ENCODE measurements around the gene DDRGK1. TPM values are rescaled to one million over a fixed set of nuclear protein-coding genes. Genes with fewer than 3 reads are reported as not detected.

Gene DDRGK1
- polyA plus RNA-seq, 4 donors, result 37.1 to 96.9 (median 69.9) TPM

DNA sequence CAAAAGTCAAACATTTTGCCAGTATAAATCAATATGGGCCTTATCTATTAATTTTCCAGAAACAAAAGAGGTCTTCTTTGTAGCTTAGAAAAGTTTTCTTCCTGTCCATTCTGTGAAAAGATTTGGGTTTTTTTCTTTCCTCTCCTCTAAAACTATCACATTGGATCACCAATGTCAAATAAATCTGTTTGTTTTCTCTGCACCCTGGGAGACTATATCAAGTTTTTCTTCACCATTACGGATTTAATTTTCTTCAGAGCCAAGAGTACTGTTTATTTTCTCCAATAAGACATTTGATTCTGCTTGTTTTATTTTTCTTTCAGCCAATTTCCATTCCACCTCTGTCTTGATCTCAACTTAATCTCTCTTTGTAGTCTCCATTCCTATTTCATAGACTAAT is 29.2 kb downstream of the DDRGK1 start:
- H3K36me3 ChIP-seq (ENCODE audit: control insufficient read depth in 3 of 3, insufficient read depth in 2 of 3, low read depth in 1 of 3, low read length in 3 of 3), result peaks cover 0 to 6% (median 0%) of the 10 kb centered on the region in 3 donors
- H3K4me3 ChIP-seq (ENCODE audit: low read depth in 1 of 3, low read length in 3 of 3), result peak overlapping the region in 1 of 3 donors; percentile 99
- no peaks in the 10 kb centered on the region for H3K9me3 ChIP-seq (ENCODE audit: control insufficient read depth in 2 of 2, insufficient read depth in 1 of 2, low read depth in 1 of 2, low read length in 1 of 2)
- no peak for FAIRE-seq
- peak overlapping the region in 1 of 3 donors; percentile 96 for H3K27ac ChIP-seq (ENCODE audit: low read depth in 1 of 3, low read length in 2 of 3)
- peaks cover 0 to 12% (median 0%) of the 10 kb centered on the region in 3 donors for H3K4me1 ChIP-seq (ENCODE audit: control insufficient read depth in 3 of 3, insufficient read depth in 2 of 3, low read depth in 1 of 3, low read length in 2 of 3)
- no peak for DNase-seq
- peaks cover 0 to 14% (median 2%) of the 10 kb centered on the region in 3 donors for H3K27me3 ChIP-seq (ENCODE audit: control insufficient read depth in 3 of 3, insufficient read depth in 3 of 3, low read length in 3 of 3)
- 38 to 57% (median 41%) methylated on average over 1 of the region's 1 CpG for WGBS, 3 donors

DNA sequence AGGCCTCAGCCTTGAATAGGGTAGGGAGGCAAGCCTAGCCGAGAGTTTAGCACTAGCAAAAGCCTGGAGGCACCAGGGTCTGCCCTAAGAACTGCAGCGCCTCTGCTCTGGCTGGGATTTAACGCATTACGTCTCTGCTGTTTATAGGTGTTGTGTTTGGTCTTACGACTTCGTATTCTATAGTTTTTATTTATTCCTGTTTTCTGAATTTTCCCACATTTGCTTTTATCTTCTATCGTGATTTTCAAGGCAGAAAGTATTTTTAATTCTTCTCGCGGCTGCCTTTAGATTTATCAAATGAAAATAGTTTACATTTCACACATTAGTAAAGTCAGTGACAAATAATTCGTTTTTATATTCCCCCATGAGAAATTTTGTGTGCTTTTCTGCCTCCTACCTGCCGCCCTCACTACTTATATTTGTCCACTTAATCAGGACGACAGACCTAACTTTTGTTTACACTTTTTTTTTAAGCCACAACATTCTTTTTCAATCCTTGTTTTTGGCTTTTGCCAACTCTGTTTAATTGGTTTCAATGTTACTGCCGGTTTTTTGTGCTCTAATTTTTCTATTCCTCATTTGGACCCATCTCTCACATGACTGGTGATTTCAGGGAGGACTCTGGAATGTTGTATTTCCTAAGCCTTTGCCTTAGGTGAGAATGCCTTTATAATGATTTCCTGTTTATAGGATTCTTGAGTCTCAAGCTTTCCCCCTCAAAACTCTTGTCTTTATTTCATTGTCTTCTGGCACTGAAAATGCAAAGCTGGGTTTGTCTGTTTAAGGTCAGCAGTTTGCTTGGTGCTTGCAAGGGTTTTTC is 29.8 kb downstream of the DDRGK1 start:
- Histone ChIP-seq H3K4me1 (ENCODE audit: control insufficient read depth in 3 of 3, insufficient read depth in 2 of 3, low read depth in 1 of 3, low read length in 2 of 3) (peaks cover 0 to 12% (median 0%) of the 10 kb centered on the region in 3 donors), H3K4me3 (ENCODE audit: low read depth in 1 of 3, low read length in 3 of 3) (peak overlapping the region; percentile 75 to 99 (median 79)), H3K27me3 (ENCODE audit: control insufficient read depth in 3 of 3, insufficient read depth in 3 of 3, low read length in 3 of 3) (peaks cover 0 to 14% (median 2%) of the 10 kb centered on the region in 3 donors), H3K27ac (ENCODE audit: low read depth in 1 of 3, low read length in 2 of 3) (peak overlapping the region; percentile 77 to 96 (median 88)), H3K9me3 (ENCODE audit: control insufficient read depth in 2 of 2, insufficient read depth in 1 of 2, low read depth in 1 of 2, low read length in 1 of 2) (no peaks in the 10 kb centered on the region), H3K36me3 (ENCODE audit: control insufficient read depth in 3 of 3, insufficient read depth in 2 of 3, low read depth in 1 of 3, low read length in 3 of 3) (peaks cover 0 to 4% (median 0%) of the 10 kb centered on the region in 3 donors)
- DNase-seq, result peak in 1 of 2 donors; percentile 50
- FAIRE-seq, result no peak
- 14 to 20% (median 18%) methylated on average over 13 of the region's 13 CpGs for WGBS, 3 donors

DNA sequence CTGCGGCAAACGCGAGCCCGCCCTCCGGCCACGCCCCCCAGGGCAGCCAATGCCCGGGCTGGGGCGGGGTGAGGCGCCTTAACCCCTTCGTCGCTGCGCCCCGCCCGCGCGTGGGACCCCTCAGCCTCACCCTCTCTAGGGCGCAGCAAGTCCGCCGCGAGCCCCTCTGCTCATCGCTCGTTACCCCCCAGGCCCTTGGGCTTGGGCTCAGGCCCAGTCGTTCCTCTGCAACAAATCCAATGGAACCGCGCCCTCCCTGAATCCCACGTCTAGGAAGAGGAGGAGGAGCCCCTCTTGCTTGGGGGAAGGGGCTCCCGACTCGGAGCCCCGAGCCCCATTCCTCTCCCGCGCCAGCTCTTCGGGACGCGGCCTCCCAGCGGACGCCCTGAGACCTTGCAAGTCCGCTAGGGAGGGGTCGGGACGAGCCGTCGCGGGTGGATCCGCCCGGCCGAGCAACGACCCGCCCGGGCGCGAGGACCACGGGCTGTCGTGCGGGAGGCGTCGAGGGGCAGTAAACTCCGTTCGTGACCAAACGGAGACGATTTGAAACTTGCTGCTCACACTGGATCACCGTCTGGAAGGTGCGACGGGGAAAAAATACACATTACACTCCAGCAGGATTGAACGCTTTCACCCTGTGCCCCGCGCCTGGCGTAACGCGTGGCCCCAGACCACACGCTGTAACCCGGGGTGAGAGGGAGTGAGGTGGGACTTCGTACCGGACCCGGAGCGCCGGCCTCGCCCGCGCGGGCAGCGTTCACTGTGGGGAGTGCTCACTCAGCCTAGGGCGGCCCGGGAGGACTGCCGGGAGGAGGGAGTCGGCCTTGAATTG is 30.7 kb downstream of the DDRGK1 start:
- H3K9me3 ChIP-seq (ENCODE audit: control insufficient read depth in 2 of 2, insufficient read depth in 1 of 2, low read depth in 1 of 2, low read length in 1 of 2), result no peaks in the 10 kb centered on the region
- peak overlapping the region; percentile 75 to 99 (median 79) for H3K4me3 ChIP-seq (ENCODE audit: low read depth in 1 of 3, low read length in 3 of 3)
- 0 to 1% (median 1%) methylated on average over 66 to 84 of the region's 84 CpGs for WGBS, 3 donors
- H3K4me1 ChIP-seq (ENCODE audit: control insufficient read depth in 3 of 3, insufficient read depth in 2 of 3, low read depth in 1 of 3, low read length in 2 of 3), result peaks cover 0 to 18% (median 0%) of the 10 kb centered on the region in 3 donors
- peaks cover 0 to 14% (median 2%) of the 10 kb centered on the region in 3 donors for H3K27me3 ChIP-seq (ENCODE audit: control insufficient read depth in 3 of 3, insufficient read depth in 3 of 3, low read length in 3 of 3)
- FAIRE-seq, result no peak
- peak overlapping the region; percentile 77 to 96 (median 88) for H3K27ac ChIP-seq (ENCODE audit: low read depth in 1 of 3, low read length in 2 of 3)
- H3K36me3 ChIP-seq (ENCODE audit: control insufficient read depth in 3 of 3, insufficient read depth in 2 of 3, low read depth in 1 of 3, low read length in 3 of 3), result peaks cover 0 to 4% (median 0%) of the 10 kb centered on the region in 3 donors
- DNase-seq, result peak; percentile 86 to 95

DNA sequence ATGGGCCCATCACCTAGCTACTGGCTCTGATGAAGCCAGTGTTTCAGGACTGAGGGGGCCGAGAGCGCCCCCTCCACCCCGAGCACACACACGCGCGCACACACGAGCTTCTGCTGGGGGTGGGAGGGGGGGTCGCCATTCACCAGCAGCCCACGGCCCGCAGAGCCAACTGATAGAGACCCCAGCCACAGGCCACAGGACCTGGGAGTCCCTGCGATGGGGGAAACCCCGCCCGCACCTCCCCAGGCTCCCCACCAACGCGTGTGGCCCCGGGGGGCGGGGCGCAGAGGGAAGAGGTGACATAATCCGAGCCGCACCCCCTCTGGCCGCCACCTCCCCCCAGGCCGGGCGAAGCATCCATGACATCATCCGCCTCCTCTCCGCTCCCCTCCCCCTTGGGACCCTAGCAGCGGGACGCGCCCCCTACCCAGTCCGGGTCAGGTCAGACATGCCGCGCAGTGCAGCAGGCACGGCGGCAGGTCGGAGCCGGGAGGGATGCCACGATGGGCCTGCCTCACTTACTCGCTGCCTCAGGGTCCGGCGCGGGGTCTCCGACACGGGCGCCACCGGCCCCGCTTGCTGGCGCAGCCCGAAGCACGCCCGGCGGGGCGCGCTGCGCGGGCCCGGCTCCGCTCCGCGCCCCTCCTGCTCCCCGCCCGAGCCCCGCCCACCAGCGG is 31.4 kb downstream of the DDRGK1 start, which contains the start of gene LZTS3:
TSS of gene LZTS3 (minus strand) at position 617 of the 677 bp plus-strand sequence. CDS start 6,386 bp downstream, outside the sequence.
- peaks cover 0 to 4% (median 0%) of the 10 kb centered on the region in 3 donors for H3K36me3 ChIP-seq (ENCODE audit: control insufficient read depth in 3 of 3, insufficient read depth in 2 of 3, low read depth in 1 of 3, low read length in 3 of 3)
- H3K4me1 ChIP-seq (ENCODE audit: control insufficient read depth in 3 of 3, insufficient read depth in 2 of 3, low read depth in 1 of 3, low read length in 2 of 3), result peaks cover 0 to 22% (median 0%) of the 10 kb centered on the region in 3 donors
- H3K9me3 ChIP-seq (ENCODE audit: control insufficient read depth in 2 of 2, insufficient read depth in 1 of 2, low read depth in 1 of 2, low read length in 1 of 2), result no peaks in the 10 kb centered on the region
- H3K4me3 ChIP-seq (ENCODE audit: low read depth in 1 of 3, low read length in 3 of 3), result peak within 1 kb of the TSS; percentile 75 to 99 (median 79)
- no peak for FAIRE-seq
- 0 to 1% (median 1%) methylated on average over 22 to 62 of the region's 62 CpGs for WGBS, 3 donors
- H3K27ac ChIP-seq (ENCODE audit: low read depth in 1 of 3, low read length in 2 of 3), result peak within 1 kb of the TSS; percentile 77 to 96 (median 88)
- peak; percentile 47 to 85 for DNase-seq
- H3K27me3 ChIP-seq (ENCODE audit: control insufficient read depth in 3 of 3, insufficient read depth in 3 of 3, low read length in 3 of 3), result peaks cover 0 to 14% (median 2%) of the 10 kb centered on the region in 3 donors

DNA sequence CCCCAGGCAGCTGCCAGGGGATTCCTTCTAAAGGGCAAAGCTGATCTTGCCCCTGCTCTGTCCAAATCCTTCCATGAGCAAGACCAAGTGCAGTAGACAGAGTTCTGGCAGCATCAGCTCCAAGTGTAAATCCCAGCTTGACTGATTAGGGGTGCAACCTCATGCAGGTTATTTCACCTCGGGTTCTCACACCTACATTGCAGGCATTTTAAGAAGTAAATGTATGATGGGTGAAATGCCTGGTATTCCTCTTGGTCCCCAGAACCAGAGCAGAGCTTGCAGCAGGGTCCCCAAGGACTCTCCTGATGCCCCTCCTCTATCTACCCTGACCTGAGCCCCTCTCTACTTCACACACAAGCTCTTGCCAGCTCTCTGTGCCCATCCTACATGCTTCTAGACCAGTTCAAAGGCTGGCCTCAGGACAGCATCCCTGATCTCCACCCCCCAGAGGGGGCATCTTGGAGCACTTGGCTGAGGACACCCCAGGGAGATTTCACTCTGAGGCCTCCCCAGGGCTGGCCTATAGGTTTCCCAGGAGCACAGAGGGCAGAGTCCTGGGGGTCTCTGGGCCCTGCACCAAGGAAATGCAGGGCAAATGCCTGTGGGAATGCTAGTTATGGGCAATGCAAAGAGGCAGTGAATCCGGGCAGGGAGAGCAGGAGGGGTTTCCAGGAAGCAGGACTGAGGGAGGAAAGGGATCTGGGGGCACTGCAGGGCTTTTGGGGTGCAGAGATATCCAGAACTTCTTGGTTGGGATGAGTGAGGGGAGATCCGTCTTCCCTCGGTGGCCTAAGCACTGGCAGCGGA is 32.2 kb downstream of the DDRGK1 start:
- Histone ChIP-seq H3K36me3 (ENCODE audit: control insufficient read depth in 3 of 3, insufficient read depth in 2 of 3, low read depth in 1 of 3, low read length in 3 of 3) (peaks cover 0 to 4% (median 0%) of the 10 kb centered on the region in 3 donors), H3K27me3 (ENCODE audit: control insufficient read depth in 3 of 3, insufficient read depth in 3 of 3, low read length in 3 of 3) (peaks cover 0 to 14% (median 2%) of the 10 kb centered on the region in 3 donors), H3K4me1 (ENCODE audit: control insufficient read depth in 3 of 3, insufficient read depth in 2 of 3, low read depth in 1 of 3, low read length in 2 of 3) (peaks cover 0 to 22% (median 0%) of the 10 kb centered on the region in 3 donors), H3K9me3 (ENCODE audit: control insufficient read depth in 2 of 2, insufficient read depth in 1 of 2, low read depth in 1 of 2, low read length in 1 of 2) (no peaks in the 10 kb centered on the region), H3K27ac (ENCODE audit: low read depth in 1 of 3, low read length in 2 of 3) (no peak overlapping the region), H3K4me3 (ENCODE audit: low read depth in 1 of 3, low read length in 3 of 3) (peak overlapping the region in 2 of 3 donors; percentile 75 to 99)
- FAIRE-seq (no peak), DNase-seq (no peak)
- 32 to 38% (median 36%) methylated on average over 5 of the region's 5 CpGs for WGBS, 3 donors

DNA sequence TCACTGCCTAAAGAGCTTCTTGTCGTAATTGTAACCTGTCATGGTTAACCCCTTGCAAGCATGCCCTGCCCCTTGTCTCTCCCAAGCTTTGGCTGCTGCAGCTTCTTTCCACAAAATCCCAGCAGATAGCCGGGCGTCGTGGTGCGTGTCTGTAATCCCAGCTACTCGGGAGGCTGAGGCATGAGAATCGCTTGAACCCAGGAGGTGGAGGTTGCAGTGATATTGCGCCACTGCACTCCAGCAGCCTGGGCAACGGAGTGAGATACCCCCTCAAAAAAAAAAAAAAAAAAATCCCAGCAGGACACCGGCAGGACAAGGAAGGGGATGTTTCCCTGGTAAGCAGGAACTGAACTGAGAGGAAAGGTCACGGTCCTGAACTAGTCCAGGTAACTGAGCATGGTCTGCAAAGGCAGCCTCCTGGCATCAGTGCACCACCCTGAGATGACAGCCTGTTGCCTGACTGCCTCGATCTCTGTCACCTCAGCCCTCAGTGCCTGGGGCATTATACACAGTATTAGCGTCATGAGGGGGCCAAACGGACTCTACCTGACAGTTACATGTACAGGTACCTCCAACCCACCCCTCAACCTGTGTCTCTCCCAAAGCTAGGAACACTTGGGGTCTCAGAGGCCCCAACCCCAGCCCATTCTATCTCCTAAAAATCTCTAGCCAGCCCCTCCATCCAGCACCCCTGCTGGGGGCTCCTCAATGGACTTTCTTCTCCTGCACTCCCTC is 32.9 kb downstream of the DDRGK1 start:
- whole genome bisulfite sequencing, 3 donors, result 80 to 85% (median 82%) methylated on average over 14 of the region's 14 CpGs
- FAIRE-seq (no peak), DNase-seq (no peak)
- peaks cover 0 to 22% (median 0%) of the 10 kb centered on the region in 3 donors for H3K4me1 ChIP-seq (ENCODE audit: control insufficient read depth in 3 of 3, insufficient read depth in 2 of 3, low read depth in 1 of 3, low read length in 2 of 3)
- H3K4me3 ChIP-seq (ENCODE audit: low read depth in 1 of 3, low read length in 3 of 3), result no peak overlapping the region
- H3K27ac ChIP-seq (ENCODE audit: low read depth in 1 of 3, low read length in 2 of 3), result no peak overlapping the region
- H3K9me3 ChIP-seq (ENCODE audit: control insufficient read depth in 2 of 2, insufficient read depth in 1 of 2, low read depth in 1 of 2, low read length in 1 of 2), result no peaks in the 10 kb centered on the region
- H3K27me3 ChIP-seq (ENCODE audit: control insufficient read depth in 3 of 3, insufficient read depth in 3 of 3, low read length in 3 of 3), result peaks cover 0 to 14% (median 2%) of the 10 kb centered on the region in 3 donors
- H3K36me3 ChIP-seq (ENCODE audit: control insufficient read depth in 3 of 3, insufficient read depth in 2 of 3, low read depth in 1 of 3, low read length in 3 of 3), result peaks cover 0 to 4% (median 0%) of the 10 kb centered on the region in 3 donors
